Measurements from ENCODE around the gene LRRC58. TPM values are rescaled to one million over a fixed set of nuclear protein-coding genes. Genes with fewer than 3 reads are reported as not detected.

Gene LRRC58
- polyA plus RNA-seq, 4 donors = 3.8 to 24.1 (median 6.8) TPM

GRCh38 chr3:120280566-120280965 is 68.6 kb downstream of the LRRC58 start:
- FAIRE-seq = no peak
- H3K4me1 ChIP-seq (ENCODE audit: control insufficient read depth in 3 of 3, insufficient read depth in 2 of 3, low read depth in 1 of 3, low read length in 2 of 3) = no peaks in the 10 kb centered on the region
- H3K4me3 ChIP-seq (ENCODE audit: low read depth in 1 of 3, low read length in 3 of 3) = no peak overlapping the region
- no peaks in the 10 kb centered on the region for H3K36me3 ChIP-seq (ENCODE audit: control insufficient read depth in 3 of 3, insufficient read depth in 2 of 3, low read depth in 1 of 3, low read length in 3 of 3)
- DNase-seq = no peak
- H3K9me3 ChIP-seq (ENCODE audit: control insufficient read depth in 2 of 2, insufficient read depth in 1 of 2, low read depth in 1 of 2, low read length in 1 of 2) = no peaks in the 10 kb centered on the region
- 73 to 88% (median 81%) methylated on average over 3 of the region's 3 CpGs for whole genome bisulfite sequencing, 3 donors
- H3K27me3 ChIP-seq (ENCODE audit: control insufficient read depth in 3 of 3, insufficient read depth in 3 of 3, low read length in 3 of 3) = peaks cover 0 to 38% (median 11%) of the 10 kb centered on the region in 3 donors
- H3K27ac ChIP-seq (ENCODE audit: low read depth in 1 of 3, low read length in 2 of 3) = no peak overlapping the region

- FAIRE-seq = no peak
- Histone ChIP-seq H3K36me3 (ENCODE audit: control insufficient read depth in 3 of 3, insufficient read depth in 2 of 3, low read depth in 1 of 3, low read length in 3 of 3) (no peaks in the 10 kb centered on the region), H3K27me3 (ENCODE audit: control insufficient read depth in 3 of 3, insufficient read depth in 3 of 3, low read length in 3 of 3) (peaks cover 0 to 34% (median 11%) of the 10 kb centered on the region in 3 donors), H3K4me3 (ENCODE audit: low read depth in 1 of 3, low read length in 3 of 3) (no peak overlapping the region), H3K27ac (ENCODE audit: low read depth in 1 of 3, low read length in 2 of 3) (no peak overlapping the region), H3K4me1 (ENCODE audit: control insufficient read depth in 3 of 3, insufficient read depth in 2 of 3, low read depth in 1 of 3, low read length in 2 of 3) (no peaks in the 10 kb centered on the region), H3K9me3 (ENCODE audit: control insufficient read depth in 2 of 2, insufficient read depth in 1 of 2, low read depth in 1 of 2, low read length in 1 of 2) (no peaks in the 10 kb centered on the region)
- DNase-seq = no peak
- 67 to 83% (median 73%) methylated on average over 1 of the region's 1 CpG for WGBS, 3 donors
Measured at GRCh38 chr3:120280026-120280425, 69.1 kb downstream of the LRRC58 start.

GRCh38 chr3:120276767-120277166 is 72.4 kb downstream of the LRRC58 start:
- DNase-seq = no peak
- WGBS, 3 donors = 47 to 61% (median 52%) methylated on average over 2 of the region's 2 CpGs
- Histone ChIP-seq H3K27ac (ENCODE audit: low read depth in 1 of 3, low read length in 2 of 3) (no peak overlapping the region), H3K4me3 (ENCODE audit: low read depth in 1 of 3, low read length in 3 of 3) (no peak overlapping the region), H3K9me3 (ENCODE audit: control insufficient read depth in 2 of 2, insufficient read depth in 1 of 2, low read depth in 1 of 2, low read length in 1 of 2) (no peaks in the 10 kb centered on the region), H3K4me1 (ENCODE audit: control insufficient read depth in 3 of 3, insufficient read depth in 2 of 3, low read depth in 1 of 3, low read length in 2 of 3) (no peaks in the 10 kb centered on the region), H3K36me3 (ENCODE audit: control insufficient read depth in 3 of 3, insufficient read depth in 2 of 3, low read depth in 1 of 3, low read length in 3 of 3) (no peaks in the 10 kb centered on the region), H3K27me3 (ENCODE audit: control insufficient read depth in 3 of 3, insufficient read depth in 3 of 3, low read length in 3 of 3) (peaks cover 0 to 11% (median 6%) of the 10 kb centered on the region in 3 donors)
- FAIRE-seq = no peak

GRCh38 chr3:120275618-120276017 is 73.5 kb downstream of the LRRC58 start:
- DNase-seq (no peak), FAIRE-seq (no peak)
- H3K9me3 ChIP-seq (ENCODE audit: control insufficient read depth in 2 of 2, insufficient read depth in 1 of 2, low read depth in 1 of 2, low read length in 1 of 2) = no peaks in the 10 kb centered on the region
- no peaks in the 10 kb centered on the region for H3K4me1 ChIP-seq (ENCODE audit: control insufficient read depth in 3 of 3, insufficient read depth in 2 of 3, low read depth in 1 of 3, low read length in 2 of 3)
- H3K27ac ChIP-seq (ENCODE audit: low read depth in 1 of 3, low read length in 2 of 3) = no peak overlapping the region
- 45 to 52% (median 50%) methylated on average over 4 of the region's 4 CpGs for WGBS, 3 donors
- H3K36me3 ChIP-seq (ENCODE audit: control insufficient read depth in 3 of 3, insufficient read depth in 2 of 3, low read depth in 1 of 3, low read length in 3 of 3) = no peaks in the 10 kb centered on the region
- H3K27me3 ChIP-seq (ENCODE audit: control insufficient read depth in 3 of 3, insufficient read depth in 3 of 3, low read length in 3 of 3) = peaks cover 0 to 6% (median 6%) of the 10 kb centered on the region in 3 donors
- no peak overlapping the region for H3K4me3 ChIP-seq (ENCODE audit: low read depth in 1 of 3, low read length in 3 of 3)

GRCh38 chr3:120274739-120275167 is 74.4 kb downstream of the LRRC58 start:
- 47 to 52% (median 48%) methylated on average over 5 of the region's 5 CpGs for WGBS, 3 donors
- Histone ChIP-seq H3K36me3 (ENCODE audit: control insufficient read depth in 3 of 3, insufficient read depth in 2 of 3, low read depth in 1 of 3, low read length in 3 of 3) (no peaks in the 10 kb centered on the region), H3K4me3 (ENCODE audit: low read depth in 1 of 3, low read length in 3 of 3) (no peak overlapping the region), H3K9me3 (ENCODE audit: control insufficient read depth in 2 of 2, insufficient read depth in 1 of 2, low read depth in 1 of 2, low read length in 1 of 2) (no peaks in the 10 kb centered on the region), H3K27ac (ENCODE audit: low read depth in 1 of 3, low read length in 2 of 3) (no peak overlapping the region), H3K4me1 (ENCODE audit: control insufficient read depth in 3 of 3, insufficient read depth in 2 of 3, low read depth in 1 of 3, low read length in 2 of 3) (no peaks in the 10 kb centered on the region), H3K27me3 (ENCODE audit: control insufficient read depth in 3 of 3, insufficient read depth in 3 of 3, low read length in 3 of 3) (peaks cover 0 to 6% (median 0%) of the 10 kb centered on the region in 3 donors)
- DNase-seq = no peak
- FAIRE-seq = no peak

Other genes starting within 250 kb of the LRRC58 start
- gene GPR156, start 64.1 kb downstream of the LRRC58 start, polyA plus RNA-seq = under 1 TPM in 2 of 4 donors, not detected in 2; 0.13 to 0.24 TPM
- 10 to 100 TPM in 2 of 4 donors, 1 to 10 TPM in 2; 1.3 to 95.5 (median 46.4) TPM for gene FSTL1, start 101.6 kb upstream of the LRRC58 start, polyA plus RNA-seq
- gene NDUFB4, start 247.0 kb upstream of the LRRC58 start, polyA plus RNA-seq = 100 to 1,000 TPM; 159 to 263 (median 251) TPM

Measured in small intestine (tissue), 7 donors.